GM18867 (cell line): ENCODE measurements around the gene RAB40C.

ENCODE experiments used
- ATAC-seq: cut with Tn5 transposase; IDR thresholded peaks from one replicate; pipeline ENCODE4 v1.9.1; 2021; ENCODE audit warnings: mild to moderate bottlenecking, moderate library complexity; ENCODE audit not compliant: unreplicated experiment

RAB40C gene

DNA sequence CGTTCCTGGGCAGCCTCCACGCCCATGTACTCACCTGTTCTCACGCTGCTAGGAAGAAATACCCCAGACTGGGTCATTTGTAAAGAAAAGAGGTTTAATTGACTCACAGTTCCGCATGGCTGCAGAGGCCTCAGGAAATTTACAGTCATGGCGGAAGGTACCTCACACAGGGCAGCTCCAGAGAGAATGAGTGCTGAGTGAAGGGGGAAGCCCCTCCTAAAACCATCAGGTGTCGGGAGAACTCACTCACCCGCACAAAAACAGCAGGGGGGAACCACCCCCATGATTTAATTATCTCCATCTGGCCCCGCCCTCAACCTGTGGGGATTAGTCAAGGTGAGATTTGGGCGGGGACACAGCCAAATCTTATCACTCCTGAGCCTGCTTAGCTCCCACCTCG is 18.2 kb downstream of the RAB40C start:
- ATAC-seq: no peak

DNA sequence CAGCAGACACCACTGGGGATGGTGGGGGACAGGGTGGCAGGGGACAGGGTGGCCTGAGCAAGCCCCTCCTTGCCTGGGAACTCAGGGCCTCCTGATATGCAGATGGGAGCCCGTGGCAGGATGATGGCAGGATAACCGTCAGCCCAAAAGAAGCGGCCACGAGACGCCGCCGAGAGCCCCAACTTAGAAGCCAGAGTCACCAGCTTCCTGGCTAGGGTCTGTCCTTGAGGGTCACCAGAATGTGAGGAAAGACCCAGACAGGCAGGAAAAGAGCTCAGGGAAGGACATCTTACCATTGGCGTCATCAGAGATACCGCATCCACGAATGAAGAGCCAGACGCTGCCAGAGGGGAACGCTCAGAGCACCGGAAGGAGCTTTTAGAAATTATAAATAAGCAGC is 19.4 kb downstream of the RAB40C start:
- no peak for ATAC-seq

DNA sequence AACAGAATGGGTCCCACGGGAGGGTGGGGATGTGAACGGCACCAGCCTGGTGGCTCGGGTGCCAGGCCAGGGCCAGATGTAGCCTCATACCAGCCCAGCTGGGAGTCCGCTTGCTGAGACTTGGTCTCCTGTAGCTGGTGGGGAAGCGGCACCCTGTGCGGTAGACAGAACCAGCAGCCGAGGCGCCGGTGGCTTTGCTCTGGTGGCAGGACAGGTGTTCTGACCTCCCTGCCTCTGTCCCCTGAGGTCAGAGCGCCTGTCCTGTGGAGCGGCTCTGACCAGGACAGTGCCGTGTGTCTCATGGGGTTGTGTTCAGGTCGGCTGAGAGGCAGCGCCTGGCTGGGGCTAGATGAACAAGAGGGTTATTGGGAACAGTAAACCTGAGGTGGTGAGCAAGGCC is 20.1 kb downstream of the RAB40C start:
- ATAC-seq: no peak

DNA sequence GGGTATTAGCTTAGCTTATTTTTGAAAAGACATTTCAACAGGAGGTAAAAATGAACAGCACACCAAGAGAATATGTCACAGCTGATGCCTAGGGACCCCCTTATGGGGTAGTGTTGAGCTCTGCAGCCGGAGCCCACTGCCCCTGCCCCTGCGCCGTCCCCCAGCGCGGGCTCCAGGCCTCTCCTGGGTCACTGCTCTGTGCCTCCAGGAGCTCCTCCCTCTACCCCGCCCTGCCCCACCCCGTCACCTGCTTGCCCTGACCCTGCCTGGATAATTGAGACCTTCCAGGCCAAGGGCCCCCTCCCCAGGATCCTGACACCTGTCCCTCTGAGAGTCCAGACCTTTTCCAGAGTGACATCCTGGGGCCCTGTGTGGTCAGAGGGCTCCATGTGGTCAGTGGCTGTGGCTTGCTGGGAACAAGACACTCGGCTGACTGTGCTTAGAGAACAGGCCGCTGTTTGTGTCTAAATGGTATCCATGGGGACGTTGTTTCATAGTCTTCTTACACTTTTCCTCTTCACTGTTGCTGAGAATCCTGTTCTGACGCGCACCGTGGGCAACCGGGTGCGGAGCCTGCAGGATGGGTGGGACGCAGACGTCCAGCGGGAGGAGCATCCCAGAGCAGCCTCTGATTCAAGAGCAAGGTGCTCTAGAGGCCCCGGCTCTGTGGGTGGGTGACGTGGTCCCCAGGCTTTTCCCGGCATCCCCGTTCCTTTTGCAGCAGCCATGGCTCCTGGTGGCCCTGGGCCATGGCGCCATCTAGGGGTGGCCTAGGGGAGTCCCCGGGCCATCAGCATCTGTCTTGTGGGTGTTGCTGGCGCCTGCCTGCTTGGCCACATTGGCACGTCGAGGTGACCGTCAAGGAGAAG is 20.9 kb downstream of the RAB40C start:
- no peak for ATAC-seq

DNA sequence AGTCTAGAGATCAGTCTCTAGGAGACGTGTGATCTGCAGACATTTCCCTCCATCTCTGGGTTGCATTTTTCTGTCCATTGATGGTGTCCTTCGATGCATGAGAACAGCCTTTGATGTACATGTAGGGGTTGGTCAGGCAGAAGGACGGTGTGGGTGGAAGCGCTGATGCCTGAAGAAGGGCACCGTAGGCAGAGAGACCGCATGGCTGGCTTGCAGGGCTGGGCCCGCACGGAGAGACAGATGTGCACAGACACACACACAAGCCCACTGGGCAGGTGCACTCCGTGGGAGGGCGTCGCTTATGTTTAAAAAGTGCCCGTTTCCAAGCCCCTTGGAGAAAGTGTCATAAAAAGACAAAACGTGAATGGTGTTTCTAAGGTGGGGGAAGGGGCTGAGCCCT is 25.3 kb downstream of the RAB40C start:
- no peak for ATAC-seq

DNA sequence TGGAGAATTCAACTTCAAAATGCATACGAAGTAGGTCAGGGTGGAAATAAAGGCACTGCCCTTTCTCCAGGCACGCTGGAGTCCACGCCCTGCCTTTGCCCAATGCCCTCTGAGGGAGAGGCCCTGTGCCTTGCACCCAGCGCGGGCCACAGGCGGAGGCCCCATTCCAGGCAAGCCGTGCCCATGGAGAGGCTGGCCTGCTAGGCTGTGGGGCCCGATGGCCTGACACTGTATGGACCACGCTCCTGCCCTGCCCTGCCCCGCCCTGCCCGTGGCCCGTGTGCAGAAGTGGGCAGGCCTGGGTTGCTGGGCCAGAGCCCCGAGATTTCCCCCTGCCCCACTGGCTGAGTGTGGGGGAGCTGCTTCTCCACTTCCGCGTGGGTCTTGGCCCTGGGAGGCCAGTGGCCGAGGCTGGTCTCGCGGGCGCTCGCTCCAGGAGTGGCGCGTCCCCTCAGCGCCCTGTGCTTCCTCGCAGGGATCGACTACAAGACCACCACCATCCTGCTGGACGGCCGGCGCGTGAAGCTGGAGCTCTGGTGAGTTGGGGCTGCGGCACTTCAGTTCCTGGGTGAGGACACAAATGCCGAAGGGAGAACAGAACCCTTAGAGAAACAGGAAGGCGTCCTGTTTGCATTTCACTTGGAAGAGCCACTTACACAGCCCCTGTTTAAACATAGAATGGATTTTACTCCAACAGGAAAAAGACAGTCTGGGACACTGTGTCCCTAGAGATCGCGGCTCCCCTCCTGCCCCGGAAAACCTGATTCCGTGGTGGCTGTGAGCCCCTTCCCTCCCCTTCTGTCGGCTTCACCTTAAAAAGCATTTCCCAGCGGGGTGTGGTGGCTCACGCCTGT is 27.1 kb downstream of the RAB40C start:
- ATAC-seq: no peak

DNA sequence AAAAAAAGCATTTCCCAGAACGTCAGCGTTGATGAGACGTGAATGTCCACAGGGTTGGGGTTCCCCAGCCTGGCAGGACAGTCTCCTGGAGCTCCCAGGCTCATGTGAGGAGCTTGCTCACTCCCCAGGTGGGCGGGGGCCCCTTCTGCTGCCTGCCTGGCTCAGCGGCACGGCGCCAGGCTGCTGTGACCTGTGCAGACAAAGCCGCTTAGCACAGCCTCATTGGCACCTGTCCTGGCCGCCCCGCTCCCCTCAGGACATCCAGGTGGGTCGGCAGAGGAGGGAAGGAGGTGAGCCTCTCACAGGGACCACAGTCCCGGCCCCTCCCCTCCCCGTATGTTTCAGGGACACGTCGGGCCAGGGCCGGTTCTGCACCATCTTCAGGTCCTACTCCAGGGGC is 28.0 kb downstream of the RAB40C start:
- ATAC-seq: no peak

DNA sequence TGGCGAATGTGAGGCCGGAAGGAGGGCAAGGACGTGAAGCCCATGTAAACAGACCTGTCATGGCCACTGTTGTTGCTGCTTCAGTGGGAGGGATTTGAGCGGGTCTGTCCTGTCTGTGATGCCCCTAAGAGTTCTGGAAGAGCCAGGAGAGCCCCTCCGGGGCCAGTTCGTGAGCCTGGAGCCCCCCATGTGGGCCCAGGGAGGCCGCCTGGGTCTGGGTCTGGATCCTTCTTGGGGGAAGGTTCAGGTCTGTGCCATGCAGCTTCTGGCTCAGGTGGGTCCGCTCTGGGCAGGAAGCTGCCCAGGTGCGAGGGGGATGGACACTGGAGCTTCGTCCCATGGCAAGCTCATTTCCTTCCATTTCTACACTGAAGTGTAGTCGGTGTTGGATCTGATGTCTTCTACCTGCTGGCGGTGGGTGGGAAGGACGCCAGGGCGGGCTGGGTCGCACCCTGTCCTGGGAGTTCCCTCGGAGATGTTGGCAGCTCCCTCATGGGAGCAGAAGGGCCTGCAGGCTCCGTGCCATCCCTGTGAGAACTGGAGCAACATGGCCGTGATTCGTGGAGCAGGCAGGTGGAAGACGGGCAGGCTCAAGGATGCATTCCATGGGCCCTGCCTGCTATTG is 29.7 kb downstream of the RAB40C start:
- no peak for ATAC-seq

DNA sequence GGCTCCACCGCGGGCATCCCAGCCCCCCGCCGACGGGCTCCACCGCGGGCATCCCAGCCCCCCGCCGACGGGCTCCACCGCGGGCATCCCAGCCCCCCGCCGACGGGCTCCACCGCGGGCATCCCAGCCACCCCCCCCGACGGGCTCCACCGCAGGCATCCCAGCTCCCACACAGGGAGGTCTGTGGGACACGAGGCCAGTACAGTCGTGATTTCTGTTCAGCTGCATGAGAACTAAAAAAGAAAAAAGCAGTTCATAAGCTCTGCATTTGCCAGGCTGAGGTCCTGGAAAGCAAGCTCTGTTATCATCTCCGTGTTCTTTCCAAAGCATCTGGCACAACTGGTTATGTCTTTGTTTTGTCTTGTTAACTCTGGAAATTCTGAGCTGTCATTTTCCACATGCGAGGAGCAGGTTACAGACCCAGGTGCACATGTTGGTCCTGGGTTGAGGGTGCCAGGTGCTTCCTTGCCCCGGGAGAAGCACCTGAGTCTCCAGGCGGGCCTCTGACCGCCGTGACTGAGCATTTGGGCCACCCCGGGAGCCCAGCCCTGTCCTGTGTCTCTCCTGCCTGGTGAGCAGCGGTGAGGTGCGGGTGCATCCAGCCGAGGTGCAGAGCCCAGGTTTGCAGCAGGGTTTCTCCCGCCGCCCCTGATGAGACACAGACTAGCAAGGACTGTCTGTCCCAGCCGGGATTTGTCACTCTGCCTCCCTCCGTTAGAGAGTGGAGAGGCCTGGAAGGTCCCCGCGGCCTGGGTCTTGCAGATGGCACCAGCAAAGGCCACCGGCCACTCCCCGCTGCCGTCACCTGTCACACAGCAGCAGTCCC is 31.0 kb downstream of the RAB40C start:
- ATAC-seq: no peak

DNA sequence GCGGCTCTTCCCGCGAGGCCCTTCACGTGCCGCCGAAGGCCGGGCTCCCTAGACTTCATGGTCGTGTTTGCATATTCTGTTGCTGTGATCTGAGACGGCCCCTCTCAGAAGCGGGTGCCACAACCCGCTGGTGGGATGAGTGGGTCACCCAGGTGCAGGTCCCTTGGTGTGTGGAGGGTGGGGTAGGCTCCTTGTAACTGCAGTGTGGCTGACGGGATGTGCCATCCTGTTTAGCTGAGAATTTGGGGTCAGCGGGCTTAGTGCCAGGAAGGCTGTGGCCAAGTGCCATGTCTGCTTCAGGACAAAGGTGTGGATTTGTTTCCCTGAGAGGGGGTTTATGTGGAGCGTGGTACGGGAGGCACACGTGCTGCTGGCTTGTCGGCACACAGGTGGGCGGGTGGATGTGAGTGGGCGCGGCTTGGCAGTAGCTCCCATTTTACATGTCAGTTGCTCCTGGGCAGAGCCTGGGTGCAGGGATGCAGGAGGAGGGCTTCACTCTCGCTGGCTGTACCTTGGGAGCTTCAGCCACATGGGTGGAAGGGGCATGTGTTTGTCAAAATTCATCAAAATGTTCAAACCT is 31.8 kb downstream of the RAB40C start:
- no peak for ATAC-seq

DNA sequence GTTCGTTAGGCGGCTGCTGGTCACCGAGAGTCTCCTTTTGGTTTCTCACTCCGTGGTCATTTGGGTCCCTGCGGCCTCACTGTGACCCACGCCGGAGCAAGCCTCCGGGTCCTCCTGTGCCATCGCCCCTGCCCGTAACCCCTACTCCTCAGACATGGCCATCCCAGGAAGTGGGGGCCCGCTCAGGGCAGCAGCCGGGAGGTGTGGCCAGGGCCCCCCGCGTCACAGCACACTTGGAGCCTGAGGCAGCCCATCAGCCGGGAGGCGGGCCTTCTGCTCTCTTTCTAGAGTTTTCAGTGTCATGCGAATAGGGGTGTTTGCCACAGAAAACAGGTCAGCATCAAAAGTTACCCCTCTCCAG is 33.0 kb downstream of the RAB40C start:
- no peak for ATAC-seq

DNA sequence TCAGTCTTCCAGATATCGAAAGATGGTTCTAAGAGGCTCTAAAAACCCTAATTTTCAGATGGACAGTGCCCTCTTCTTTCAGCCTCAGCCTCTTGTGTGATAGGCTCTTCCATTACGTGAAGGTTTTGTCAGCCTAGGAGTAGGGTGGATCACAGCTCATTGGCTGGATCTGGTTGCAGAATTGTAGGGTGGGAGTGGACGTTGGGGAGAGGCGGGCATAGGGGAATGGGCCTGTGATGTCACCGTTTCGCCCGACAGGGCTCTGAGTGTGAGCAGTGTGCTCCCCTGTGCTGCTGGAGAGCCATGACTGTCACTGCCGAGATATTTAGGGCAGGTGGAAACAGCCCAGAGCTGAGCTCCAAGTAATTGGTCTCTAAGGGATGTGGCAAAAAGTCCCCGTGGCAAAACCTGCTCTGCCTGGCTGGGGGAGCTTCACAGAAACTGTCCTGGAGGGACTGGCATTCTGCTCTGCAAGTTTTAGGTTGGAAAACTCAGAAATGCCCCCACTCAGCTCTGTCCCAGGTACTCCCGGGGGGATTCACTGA is 34.7 kb downstream of the RAB40C start:
- no peak for ATAC-seq

DNA sequence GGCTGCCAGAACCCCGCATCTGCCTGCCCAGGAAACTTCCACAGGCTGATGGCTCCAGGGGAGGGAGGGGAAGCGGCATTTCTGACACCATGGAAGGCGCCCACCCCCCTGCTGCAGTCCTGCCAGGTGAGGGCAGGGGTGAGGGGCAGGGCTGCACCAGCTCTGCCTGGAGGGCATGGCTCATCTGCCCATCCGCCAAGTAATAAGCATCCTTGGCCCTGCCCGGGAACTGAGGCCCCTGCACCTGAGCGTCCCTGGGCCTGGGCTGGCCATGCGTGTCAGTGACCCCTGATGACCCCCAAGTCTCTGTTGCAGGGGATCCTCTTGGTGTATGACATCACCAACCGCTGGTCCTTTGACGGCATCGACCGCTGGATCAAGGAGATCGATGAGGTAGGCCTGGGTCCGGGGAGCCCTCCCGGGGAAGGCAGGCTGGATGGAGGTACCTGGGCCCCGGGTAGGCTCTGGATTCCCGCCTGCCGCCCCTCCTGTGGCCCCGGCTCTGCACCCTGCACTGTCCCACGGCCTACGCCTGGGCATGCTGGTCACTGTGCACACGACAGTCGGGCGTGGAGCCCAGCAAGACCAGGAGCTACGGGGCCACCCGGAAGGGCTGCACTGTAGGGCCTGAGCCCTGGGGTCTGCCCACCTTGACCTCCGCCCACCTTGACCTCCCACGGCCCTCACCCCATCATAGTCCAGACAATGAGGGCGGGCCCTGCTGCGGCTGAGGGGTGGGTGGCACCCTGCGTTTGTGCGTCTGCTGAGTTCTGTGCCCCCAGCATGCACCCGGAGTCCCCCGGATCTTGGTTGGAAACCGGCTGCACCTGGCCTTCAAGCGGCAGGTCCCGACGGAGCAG is 35.5 kb downstream of the RAB40C start:
- ATAC-seq: no peak

DNA sequence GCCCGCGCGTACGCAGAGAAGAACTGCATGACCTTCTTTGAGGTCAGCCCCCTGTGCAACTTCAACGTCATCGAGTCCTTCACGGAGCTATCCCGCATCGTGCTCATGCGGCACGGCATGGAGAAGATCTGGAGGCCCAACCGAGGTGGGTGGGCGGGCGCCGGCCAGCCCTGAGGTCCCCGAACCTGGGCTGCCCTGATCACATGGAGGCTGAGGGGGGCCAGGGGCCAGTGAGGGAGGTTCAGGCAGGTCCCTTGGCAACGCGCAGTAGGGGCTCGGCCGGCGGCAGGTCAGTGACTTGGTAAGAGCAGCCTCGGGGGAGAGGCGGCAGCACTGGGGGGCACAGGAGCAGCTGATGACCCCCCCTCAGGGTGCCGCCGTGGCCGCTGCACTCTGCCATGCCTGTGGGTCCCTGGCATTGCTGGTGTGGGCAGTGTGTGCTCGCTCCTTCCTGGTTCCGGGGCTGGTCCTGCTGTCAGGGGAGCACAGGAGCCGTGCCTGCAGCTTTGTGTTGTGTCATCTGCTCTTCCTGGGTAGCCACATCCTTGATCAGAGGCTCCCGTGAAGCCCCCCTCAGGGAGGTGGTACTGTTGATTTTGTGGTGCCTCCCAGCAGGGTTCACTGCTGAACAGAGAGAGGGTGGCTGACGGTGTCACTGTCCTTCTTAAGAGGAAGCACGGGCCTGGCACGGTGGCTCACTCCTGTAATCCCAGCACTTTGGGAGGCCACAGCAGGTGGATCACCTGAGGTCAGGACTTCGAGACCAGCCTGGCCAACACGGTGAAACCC is 36.3 kb downstream of the RAB40C start:
- ATAC-seq: no peak

DNA sequence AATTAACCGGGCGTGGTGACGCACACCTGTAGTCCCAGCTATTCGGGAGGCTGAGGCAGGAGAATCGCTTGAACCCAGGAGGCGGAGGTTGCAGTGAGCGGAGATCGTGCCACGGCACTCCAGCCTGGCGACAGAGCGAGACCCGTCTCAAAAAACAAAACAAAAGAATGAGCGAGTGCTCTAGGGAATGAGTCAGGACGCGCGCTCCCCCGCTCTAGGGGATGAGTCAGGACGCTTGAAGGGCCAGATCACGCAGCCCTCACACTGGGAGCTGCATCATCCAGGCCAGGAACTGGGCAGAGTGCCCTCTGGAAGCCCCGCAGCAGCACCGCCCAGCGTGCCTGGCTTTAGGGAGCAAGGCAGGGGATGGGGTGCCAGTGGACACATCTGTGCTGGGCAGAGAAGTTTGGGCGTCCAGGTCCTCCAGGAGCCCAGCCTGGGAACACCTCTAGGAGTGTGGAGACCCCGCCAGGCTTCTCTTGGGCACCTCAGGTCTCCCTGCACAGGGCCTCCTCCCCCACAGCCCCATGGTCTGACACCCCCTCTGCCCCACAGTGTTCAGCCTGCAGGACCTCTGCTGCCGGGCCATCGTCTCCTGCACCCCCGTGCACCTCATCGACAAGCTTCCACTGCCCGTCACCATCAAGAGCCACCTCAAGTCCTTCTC is 37.1 kb downstream of the RAB40C start:
- no peak for ATAC-seq

DNA sequence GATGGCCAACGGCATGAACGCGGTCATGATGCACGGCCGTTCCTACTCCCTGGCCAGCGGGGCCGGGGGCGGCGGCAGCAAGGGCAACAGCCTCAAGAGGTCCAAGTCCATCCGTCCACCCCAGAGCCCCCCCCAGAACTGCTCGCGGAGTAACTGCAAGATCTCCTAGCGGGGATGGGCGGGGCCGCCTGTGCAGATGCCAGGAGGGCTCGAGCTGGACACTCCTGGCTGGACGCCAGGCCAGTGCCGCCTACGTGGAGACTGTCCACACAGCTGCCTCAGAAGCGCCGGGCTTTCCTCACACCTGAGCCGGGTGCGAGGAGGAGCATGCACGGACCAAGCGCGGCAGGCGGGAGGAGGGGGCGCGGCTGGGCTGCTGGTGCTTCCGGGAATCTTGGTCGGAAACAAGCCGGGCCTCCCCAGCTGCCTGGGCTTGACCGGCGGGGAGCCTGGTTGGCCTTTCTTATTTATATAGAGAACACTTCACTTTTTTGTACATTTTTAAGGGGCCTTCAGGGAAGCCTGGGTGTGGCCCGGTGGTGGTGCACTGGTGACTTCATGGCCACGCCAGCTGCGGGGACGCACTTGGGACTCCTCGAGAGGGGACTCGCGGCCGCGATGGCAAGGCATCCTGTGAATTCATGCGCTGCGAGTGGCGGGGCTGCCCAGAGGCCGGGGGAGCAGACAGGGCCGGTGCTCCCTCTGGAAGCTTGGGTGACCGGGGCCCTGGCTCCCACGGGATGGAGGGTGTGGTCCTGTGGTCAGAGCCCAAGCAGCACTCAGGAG is 37.8 kb downstream of the RAB40C start:
- no peak for ATAC-seq
